Measurements from ENCODE around the gene SAMD13. TPM values are rescaled to one million over a fixed set of nuclear protein-coding genes. Genes with fewer than 3 reads are reported as not detected.

SAMD13 gene
- total RNA-seq, 3 donors from 2014 or later, result 2.1 to 3.1 (median 2.6) TPM

DNA sequence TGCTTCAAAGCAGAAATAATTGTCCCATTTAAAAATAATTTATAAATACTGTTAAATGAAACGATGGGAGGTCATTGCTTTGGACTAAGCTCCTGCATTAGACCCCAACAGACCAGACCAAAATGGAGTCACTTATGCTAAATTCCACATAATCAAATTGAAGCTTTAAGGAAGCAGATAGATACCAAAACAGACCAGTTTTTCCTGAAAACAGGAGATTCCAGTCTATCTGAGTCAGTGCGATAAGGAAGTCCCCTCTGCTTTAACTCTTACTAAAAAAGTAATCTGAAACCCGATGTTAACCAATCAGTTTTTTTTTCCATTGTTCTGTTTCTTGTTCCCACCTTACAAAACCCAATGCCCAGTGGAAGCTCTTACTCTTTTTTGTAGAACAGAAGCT, 80.6 kb downstream of the SAMD13 start:
- intact Hi-C loops (cut with DNase I; ENCODE audit: low total_unique reads), result no loop called here
- no peaks in the 10 kb centered on the region for H3K36me3 ChIP-seq
- no peak overlapping the region for H3K4me3 ChIP-seq
- TF ChIP-seq, protein P1, sequence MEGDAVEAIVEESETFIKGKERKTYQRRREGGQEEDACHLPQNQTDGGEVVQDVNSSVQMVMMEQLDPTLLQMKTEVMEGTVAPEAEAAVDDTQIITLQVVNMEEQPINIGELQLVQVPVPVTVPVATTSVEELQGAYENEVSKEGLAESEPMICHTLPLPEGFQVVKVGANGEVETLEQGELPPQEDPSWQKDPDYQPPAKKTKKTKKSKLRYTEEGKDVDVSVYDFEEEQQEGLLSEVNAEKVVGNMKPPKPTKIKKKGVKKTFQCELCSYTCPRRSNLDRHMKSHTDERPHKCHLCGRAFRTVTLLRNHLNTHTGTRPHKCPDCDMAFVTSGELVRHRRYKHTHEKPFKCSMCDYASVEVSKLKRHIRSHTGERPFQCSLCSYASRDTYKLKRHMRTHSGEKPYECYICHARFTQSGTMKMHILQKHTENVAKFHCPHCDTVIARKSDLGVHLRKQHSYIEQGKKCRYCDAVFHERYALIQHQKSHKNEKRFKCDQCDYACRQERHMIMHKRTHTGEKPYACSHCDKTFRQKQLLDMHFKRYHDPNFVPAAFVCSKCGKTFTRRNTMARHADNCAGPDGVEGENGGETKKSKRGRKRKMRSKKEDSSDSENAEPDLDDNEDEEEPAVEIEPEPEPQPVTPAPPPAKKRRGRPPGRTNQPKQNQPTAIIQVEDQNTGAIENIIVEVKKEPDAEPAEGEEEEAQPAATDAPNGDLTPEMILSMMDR (IDR thresholded peaks at IDR 0.05), result no peak
- no peak for TF ChIP-seq POLR2AphosphoS5 (IDR thresholded peaks at IDR 0.05)
- no peak for TF ChIP-seq POLR2A (IDR thresholded peaks at IDR 0.05)
- DNase-seq (ENCODE audit: low spot score in 2 of 2), result no peak
- no peak overlapping the region for H3K27ac ChIP-seq
- H3K4me1 ChIP-seq, result no peaks in the 10 kb centered on the region
- no peaks in the 10 kb centered on the region for H3K27me3 ChIP-seq
- no peaks in the 10 kb centered on the region for H3K9me3 ChIP-seq

DNA sequence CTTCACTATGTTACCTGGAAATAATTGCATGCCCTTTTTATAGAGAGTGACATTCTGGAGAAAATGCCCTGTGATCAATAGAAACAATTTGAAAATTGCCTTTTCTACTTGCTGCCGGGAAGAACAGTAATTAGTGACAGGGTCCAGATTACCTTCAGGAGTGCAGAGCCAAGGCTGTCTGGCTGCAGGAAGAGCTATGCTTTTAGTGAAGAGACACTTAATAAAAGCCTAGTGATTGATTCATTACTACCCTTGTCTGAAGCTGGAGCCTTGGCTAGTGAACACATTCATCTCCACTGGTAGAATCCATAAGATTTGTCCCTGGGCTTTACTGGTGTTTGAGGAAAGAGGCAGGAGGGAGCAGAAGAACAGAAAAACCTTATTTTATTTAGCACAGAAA, 83.8 kb downstream of the SAMD13 start:
- no peaks in the 10 kb centered on the region for H3K36me3 ChIP-seq
- DNase-seq (ENCODE audit: low spot score in 2 of 2), result no peak
- intact Hi-C loops (cut with DNase I; ENCODE audit: low total_unique reads), result no loop called here
- H3K9me3 ChIP-seq, result no peaks in the 10 kb centered on the region
- no peaks in the 10 kb centered on the region for H3K4me1 ChIP-seq
- H3K27ac ChIP-seq, result no peak overlapping the region
- H3K27me3 ChIP-seq, result no peaks in the 10 kb centered on the region
- TF ChIP-seq POLR2AphosphoS5 (IDR thresholded peaks at IDR 0.05) (no peak), POLR2A (IDR thresholded peaks at IDR 0.05) (no peak)
- TF ChIP-seq, protein P1 (IDR thresholded peaks at IDR 0.05), result no peak
- H3K4me3 ChIP-seq, result no peak overlapping the region

DNA sequence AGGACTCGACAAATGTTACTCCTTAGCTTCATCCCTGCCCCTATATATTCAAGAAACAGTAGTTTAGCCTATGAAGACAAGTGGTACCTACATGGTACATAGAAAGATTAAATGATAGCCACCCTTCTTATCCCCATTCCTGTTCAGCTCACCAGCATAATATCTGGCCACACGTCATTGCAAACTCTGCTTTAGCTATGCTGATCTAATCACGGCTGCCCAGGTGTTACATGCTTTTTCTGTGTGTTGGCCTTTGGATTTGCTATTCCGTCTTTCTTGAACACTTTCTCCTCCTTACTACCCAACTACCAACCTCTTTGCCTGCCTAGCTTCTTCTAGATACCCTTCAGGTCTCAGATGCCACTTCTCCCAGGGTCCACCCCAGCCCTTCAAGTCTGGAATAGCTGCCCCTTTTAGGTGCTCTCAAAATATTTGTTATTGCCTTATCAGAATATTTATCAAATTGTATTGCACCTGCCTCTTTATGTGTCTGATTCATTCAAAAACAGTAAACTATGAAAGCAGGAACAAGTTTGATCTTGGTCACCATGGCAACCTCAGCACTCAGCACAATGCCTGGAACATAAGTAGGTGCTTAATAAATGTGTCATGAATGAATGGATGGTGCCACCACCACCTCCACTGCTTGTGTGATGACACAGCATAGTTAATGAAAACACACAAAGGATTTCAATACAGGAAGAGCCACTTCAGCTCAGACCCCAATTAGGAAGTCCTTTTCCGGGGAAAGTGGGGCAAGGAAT, 85.4 kb downstream of the SAMD13 start:
- H3K4me1 ChIP-seq, result no peaks in the 10 kb centered on the region
- H3K9me3 ChIP-seq, result no peaks in the 10 kb centered on the region
- no peaks in the 10 kb centered on the region for H3K27me3 ChIP-seq
- intact Hi-C loops (cut with DNase I; ENCODE audit: low total_unique reads), result no loop called here
- no peak overlapping the region for H3K4me3 ChIP-seq
- TF ChIP-seq, protein P1 (IDR thresholded peaks at IDR 0.05), result no peak
- TF ChIP-seq POLR2A (IDR thresholded peaks at IDR 0.05) (no peak), POLR2AphosphoS5 (IDR thresholded peaks at IDR 0.05) (no peak)
- H3K27ac ChIP-seq, result no peak overlapping the region
- no peak for DNase-seq (ENCODE audit: low spot score in 2 of 2)
- no peaks in the 10 kb centered on the region for H3K36me3 ChIP-seq

DNA sequence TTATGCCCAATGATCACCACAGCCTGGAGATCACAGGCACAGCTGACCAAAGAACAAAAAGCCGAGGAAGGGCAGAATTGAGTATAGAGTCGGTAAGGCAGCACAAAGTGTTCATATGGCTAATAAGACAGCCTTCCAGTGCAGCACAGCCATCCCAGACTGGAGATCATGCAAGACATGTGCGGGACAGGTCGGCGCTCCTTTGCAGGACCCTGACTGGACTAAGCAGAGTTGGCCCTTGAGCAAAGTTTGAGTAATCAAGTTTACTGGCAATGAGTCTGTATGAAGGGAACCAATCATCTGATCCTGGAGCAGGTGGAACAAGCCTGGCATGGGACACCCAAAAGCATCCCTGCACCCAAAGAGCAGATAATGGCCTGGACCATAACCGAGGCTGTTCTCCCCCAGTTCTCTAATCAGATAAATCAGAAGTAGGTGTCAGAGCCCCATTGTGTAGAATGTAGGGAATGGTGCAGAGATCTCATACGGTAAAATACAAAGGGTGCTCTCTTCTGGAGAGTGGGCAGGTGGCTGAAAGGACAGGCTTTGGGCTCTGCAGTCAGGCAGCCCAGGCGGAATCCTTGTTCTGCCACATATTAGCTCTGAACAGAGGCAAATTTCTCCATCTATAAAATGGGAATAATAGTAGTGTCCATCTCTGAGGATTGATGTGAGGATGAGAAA, 86.1 kb downstream of the SAMD13 start:
- Histone ChIP-seq H3K36me3 (no peaks in the 10 kb centered on the region), H3K27me3 (no peaks in the 10 kb centered on the region), H3K9me3 (no peaks in the 10 kb centered on the region), H3K4me1 (no peaks in the 10 kb centered on the region), H3K4me3 (no peak overlapping the region), H3K27ac (no peak overlapping the region)
- DNase-seq (ENCODE audit: low spot score in 2 of 2), result no peak
- no peak for TF ChIP-seq POLR2A (IDR thresholded peaks at IDR 0.05)
- TF ChIP-seq, protein P1 (IDR thresholded peaks at IDR 0.05), result no peak
- no peak for TF ChIP-seq POLR2AphosphoS5 (IDR thresholded peaks at IDR 0.05)
- intact Hi-C loops (cut with DNase I; ENCODE audit: low total_unique reads), result no loop called here

DNA sequence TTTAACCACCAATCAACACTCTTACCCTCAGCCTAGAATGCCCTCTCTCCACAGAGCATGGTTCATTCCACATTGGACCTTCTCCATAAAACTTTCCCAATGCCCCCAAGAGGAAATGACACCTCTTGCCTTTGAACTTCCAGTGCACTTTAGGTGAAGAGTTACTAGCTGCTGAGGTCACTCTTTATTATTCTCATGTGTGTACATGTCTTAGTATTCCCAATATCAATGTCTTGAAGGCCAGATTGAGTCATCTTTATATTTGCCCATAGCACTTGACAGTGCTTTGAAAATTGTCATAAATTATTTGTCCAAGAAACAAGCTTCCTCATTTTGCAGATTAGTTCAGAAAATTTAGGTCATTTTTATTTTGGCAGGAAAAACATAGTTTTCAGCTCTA, 88.7 kb downstream of the SAMD13 start:
- TF ChIP-seq, protein P1 (IDR thresholded peaks at IDR 0.05), result no peak
- TF ChIP-seq POLR2A (IDR thresholded peaks at IDR 0.05), result no peak
- TF ChIP-seq POLR2AphosphoS5 (IDR thresholded peaks at IDR 0.05), result no peak
- no peaks in the 10 kb centered on the region for H3K27me3 ChIP-seq
- H3K4me1 ChIP-seq, result no peaks in the 10 kb centered on the region
- DNase-seq (ENCODE audit: low spot score in 2 of 2), result no peak
- H3K36me3 ChIP-seq, result no peaks in the 10 kb centered on the region
- H3K4me3 ChIP-seq, result no peak overlapping the region
- no peaks in the 10 kb centered on the region for H3K9me3 ChIP-seq
- intact Hi-C loops (cut with DNase I; ENCODE audit: low total_unique reads), result no loop called here
- H3K27ac ChIP-seq, result no peak overlapping the region
